AG09309 (cell line): ENCODE measurements around the gene TDRD9.
"Not testable (repeated sequence)": the region's sequence is repeated elsewhere in the genome, so short reads cannot be mapped to it uniquely, and the experiment has no call there.

Experiments used
- DNase-seq: peaks from one replicate; pipeline ENCODE4 v3.0.0-alpha.2; 2010; ENCODE audit warnings: low read depth
- H3K4me3 ChIP-seq: 2 replicates; pipeline ENCODE4 v1.5.1; 2011; ENCODE audit warnings: mild to moderate bottlenecking, low read depth, low read length, moderate library complexity; ENCODE audit not compliant: control insufficient read depth
- TF ChIP-seq, protein P1 (sequence below): IDR thresholded peaks from 2 replicates; pipeline ENCODE4 v1.5.1; 2011; ENCODE audit warnings: mild to moderate bottlenecking, low read depth, low read length, inconsistent platforms; ENCODE audit not compliant: insufficient read depth, control insufficient read depth; ENCODE audit errors: missing control alignments

Gene TDRD9

DNA sequence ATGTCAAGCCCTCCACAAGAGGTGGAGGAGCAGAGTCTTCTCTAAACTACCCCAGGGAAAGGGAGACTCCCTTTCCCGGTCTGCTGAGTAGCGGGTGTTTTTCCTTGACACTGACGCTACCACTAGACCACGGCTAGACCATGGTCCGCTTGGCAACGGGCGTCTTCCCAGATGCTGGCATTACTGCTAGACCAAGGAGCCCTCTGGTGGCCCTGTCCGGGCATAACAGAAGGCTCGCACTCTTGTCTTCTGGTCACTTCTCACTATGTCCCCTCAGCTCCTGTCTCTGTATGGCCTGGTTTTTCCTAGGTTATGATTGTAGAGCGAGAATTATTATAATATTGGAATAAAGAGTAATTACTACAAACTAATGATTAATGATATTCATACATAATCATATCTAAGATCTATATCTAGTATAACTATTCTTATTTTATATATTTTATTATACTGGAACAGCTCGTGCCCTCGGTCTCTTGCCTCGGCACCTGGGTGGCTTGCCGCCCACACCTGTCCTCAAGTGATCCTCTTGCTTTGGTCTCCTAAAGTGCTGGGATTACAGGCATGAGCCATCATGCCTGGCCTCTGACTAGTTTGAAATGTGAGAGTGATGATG lies 52.5 kb downstream of the TDRD9 start:
- TF ChIP-seq, protein P1, sequence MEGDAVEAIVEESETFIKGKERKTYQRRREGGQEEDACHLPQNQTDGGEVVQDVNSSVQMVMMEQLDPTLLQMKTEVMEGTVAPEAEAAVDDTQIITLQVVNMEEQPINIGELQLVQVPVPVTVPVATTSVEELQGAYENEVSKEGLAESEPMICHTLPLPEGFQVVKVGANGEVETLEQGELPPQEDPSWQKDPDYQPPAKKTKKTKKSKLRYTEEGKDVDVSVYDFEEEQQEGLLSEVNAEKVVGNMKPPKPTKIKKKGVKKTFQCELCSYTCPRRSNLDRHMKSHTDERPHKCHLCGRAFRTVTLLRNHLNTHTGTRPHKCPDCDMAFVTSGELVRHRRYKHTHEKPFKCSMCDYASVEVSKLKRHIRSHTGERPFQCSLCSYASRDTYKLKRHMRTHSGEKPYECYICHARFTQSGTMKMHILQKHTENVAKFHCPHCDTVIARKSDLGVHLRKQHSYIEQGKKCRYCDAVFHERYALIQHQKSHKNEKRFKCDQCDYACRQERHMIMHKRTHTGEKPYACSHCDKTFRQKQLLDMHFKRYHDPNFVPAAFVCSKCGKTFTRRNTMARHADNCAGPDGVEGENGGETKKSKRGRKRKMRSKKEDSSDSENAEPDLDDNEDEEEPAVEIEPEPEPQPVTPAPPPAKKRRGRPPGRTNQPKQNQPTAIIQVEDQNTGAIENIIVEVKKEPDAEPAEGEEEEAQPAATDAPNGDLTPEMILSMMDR: peak; percentile 55
- H3K4me3 ChIP-seq, DNase-seq: not testable (repeated sequence)

DNA sequence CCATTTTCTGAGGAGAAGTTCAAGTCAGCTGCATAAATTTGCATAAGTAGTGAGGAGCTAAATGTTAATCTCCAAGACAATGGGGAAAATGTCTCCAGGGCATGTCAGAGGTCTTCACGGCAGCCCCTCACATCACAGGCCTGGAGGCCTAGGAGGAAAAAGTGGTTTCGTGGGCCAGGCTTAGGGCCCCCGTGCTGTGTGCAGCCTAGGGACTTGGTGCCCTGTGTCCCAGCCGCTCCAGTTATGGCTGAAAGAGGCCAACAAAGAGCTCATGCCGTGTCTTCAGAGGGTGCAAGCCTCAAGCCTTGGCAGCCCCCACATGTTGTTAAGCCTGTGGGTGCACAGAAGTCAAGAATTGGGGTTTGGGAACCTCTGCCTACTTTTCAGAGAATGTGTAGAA lies 55.9 kb downstream of the TDRD9 start:
- H3K4me3 ChIP-seq: no peak overlapping the region
- TF ChIP-seq, protein P1: no peak
- DNase-seq: no peak

DNA sequence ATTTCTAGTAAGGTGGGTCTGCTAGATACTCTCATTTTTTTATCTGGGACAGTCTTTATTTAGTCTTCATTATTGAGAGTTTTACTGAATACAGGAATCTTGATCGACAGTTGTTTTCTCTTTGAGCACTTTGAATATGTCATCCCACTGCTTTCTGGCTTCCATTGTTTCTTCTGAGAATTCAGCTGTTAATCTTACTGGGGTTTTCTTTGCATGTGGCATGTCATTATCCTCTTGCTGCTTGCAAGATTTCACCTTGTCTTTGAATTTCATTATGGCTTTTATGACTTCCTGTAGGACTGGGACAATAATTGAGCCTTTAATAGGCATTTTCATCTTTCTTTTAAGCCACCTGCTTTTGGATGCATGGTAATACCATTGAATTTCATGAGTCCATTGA lies 60.8 kb downstream of the TDRD9 start:
- TF ChIP-seq, protein P1: no peak
- no peak overlapping the region for H3K4me3 ChIP-seq
- no peak for DNase-seq

DNA sequence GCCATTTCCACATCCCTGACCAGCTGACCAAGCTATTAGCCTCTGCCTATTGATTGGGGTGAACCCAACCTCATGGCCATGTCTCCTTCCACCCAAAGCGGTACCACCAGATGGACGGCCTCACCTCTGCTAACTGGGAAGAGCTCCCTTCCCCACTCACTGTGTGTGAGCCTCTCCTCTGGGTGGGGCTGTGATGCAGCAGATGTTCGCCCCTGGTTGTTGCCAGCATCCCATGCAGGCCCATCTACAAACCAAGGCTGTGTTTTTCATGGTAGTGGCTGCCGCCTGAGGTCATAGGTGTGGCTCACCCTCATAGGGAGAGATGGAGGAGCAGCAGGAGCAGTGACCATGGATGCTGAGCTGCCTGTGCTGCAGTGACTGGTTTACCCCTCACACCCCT lies 61.7 kb downstream of the TDRD9 start:
- no peak for DNase-seq
- H3K4me3 ChIP-seq: no peak overlapping the region
- TF ChIP-seq, protein P1: no peak

DNA sequence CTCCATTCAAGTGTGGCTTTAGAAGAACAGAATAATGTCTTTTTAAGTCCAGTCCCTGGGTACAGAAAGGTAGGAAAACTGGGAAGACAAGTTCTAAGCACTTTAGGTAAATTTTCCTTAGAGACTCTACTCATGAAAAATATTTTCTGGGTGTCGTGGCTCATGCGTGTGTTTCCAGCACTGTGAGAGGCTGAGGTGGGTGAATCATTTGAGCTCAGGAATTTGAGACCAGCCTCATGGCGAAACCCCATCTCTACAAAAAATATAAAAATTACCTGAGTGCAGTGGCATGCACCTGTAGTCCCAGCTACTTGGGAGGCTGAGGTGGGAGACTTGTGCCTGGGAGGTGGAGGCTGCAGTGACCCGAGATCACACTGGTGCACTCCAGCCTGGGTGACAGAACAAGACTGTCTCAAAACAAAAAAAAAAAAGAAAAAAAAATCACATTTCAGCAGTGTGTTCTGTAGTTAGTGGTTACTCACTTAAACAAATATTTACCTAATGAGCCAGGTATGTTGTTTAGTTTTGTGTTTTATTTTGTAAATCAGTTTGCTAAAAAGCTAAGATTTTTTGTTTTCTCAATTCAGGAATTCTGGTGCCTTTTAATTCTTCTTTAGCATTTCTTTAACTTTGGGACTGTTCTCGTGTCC lies 66.4 kb downstream of the TDRD9 start:
- H3K4me3 ChIP-seq: no peak overlapping the region
- no peak for DNase-seq
- TF ChIP-seq, protein P1: no peak

DNA sequence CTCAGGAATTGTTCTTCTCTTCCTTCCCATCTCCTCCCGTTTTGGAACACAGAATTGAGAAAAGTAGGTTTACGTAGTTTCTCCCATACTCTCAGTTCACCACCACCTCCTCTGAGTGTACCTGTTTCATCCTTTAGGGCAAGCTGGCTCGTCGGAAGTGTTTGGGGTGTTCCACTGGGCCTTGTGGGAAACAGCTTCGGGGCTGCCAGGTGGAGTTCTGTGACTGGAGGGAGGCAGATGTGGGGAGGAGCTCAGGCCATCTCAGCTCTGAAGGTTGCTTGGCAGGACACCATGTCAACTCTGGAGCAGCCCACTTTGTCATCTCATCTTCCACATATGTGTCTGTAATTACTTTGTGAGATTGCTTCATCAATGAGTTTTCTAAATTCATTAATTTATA lies 67.6 kb downstream of the TDRD9 start:
- H3K4me3 ChIP-seq: no peak overlapping the region
- TF ChIP-seq, protein P1: no peak
- no peak for DNase-seq
